ENCODE data around the gene BRICD5. TPM values are rescaled to one million over a fixed set of nuclear protein-coding genes. Genes with fewer than 3 reads are reported as not detected.

The BRICD5 gene
- total RNA-seq, 2 experiments from 2014 or later = 6.6 to 6.9 TPM

DNA sequence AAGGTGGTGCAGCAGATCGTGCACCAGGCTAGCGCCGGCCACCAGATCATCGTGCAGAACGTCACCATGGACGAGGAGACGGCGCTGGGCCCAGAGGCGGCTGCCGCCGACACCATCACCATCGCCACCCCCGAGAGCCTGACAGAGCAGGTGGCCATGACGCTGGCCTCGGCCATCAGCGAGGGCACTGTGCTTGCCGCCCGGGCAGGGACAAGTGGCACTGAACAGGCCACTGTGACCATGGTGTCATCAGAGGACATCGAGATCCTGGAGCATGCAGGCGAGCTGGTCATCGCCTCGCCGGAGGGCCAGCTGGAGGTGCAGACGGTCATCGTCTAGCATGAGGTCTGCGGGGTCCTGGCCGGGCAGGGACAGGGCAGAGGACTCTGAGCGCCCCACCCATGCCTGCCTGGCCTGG is 24.6 kb upstream of the BRICD5 start:
- Mint-ChIP-seq H3K4me1 (ENCODE audit: low read depth) (peaks cover 2% of the 10 kb centered on the region), H3K27me3 (no peaks in the 10 kb centered on the region), H3K9me3 (no peaks in the 10 kb centered on the region), H3K27ac (no peak overlapping the region), H3K4me3 (no peak overlapping the region), H3K36me3 (ENCODE audit: low read depth) (peaks cover 24% of the 10 kb centered on the region)
- POLR2A ChIA-PET = interaction anchor here (2.7 to 3.5 kb wide), 2 partner anchors 9 to 16 kb away, joined by 9 to 16 read pairs; partner anchors contain the start of gene ECI1
- CTCF ChIA-PET = no interaction called here
- intact Hi-C loops (cut with micrococcal nuclease) = no loop called here
- DNase-seq = no peak
- no peak for ATAC-seq
- TF ChIP-seq CTCF (IDR thresholded peaks at IDR 0.05) = no peak

- Mint-ChIP-seq H3K36me3 (ENCODE audit: low read depth) (peaks cover 26% of the 10 kb centered on the region), H3K9me3 (no peaks in the 10 kb centered on the region), H3K27ac (no peak overlapping the region), H3K27me3 (no peaks in the 10 kb centered on the region), H3K4me1 (ENCODE audit: low read depth) (peaks cover 2% of the 10 kb centered on the region), H3K4me3 (no peak overlapping the region)
- ChIA-PET CTCF (no interaction called here), POLR2A (interaction anchor here (2.7 to 3.5 kb wide), 2 partner anchors 8 to 17 kb away, joined by 9 to 16 read pairs; partner anchors contain the start of gene ECI1)
- intact Hi-C loops (cut with micrococcal nuclease) = no loop called here
- no peak for TF ChIP-seq CTCF (IDR thresholded peaks at IDR 0.05)
- ATAC-seq (no peak), DNase-seq (no peak)
Observed at GRCh38 chr16:2234813-2235170, 24.1 kb upstream of the BRICD5 start.

- TF ChIP-seq CTCF (IDR thresholded peaks at IDR 0.05) = no peak
- POLR2A ChIA-PET = interaction anchor here (1.3 to 2.7 kb wide), 2 partner anchors 8 to 10 kb away, joined by 4 to 9 read pairs; no protein-coding TSS in a partner anchor
- no peak for ATAC-seq
- H3K27ac Mint-ChIP-seq = no peak overlapping the region
- peaks cover 30% of the 10 kb centered on the region for H3K36me3 Mint-ChIP-seq (ENCODE audit: low read depth)
- no peaks in the 10 kb centered on the region for H3K9me3 Mint-ChIP-seq
- H3K4me1 Mint-ChIP-seq (ENCODE audit: low read depth) = peaks cover 2% of the 10 kb centered on the region
- DNase-seq = no peak
- H3K27me3 Mint-ChIP-seq = no peaks in the 10 kb centered on the region
- CTCF ChIA-PET = no interaction called here
- intact Hi-C loops (cut with micrococcal nuclease) = no loop called here
- no peak overlapping the region for H3K4me3 Mint-ChIP-seq
Observed at GRCh38 chr16:2233872-2234812, 23.5 kb upstream of the BRICD5 start.

GRCh38 chr16:2233046-2233775 is 22.5 kb upstream of the BRICD5 start:
- POLR2A ChIA-PET = interaction anchor here (0.8 to 3.4 kb wide), 4 partner anchors 9 to 21 kb away, joined by 3 to 19 read pairs (median 4); partner anchors contain the start of gene ECI1
- no peak overlapping the region for H3K27ac Mint-ChIP-seq
- CTCF ChIA-PET = no interaction called here
- no peaks in the 10 kb centered on the region for H3K27me3 Mint-ChIP-seq
- DNase-seq (no peak), ATAC-seq (no peak)
- intact Hi-C loops (cut with micrococcal nuclease) = no loop called here
- peaks cover 2% of the 10 kb centered on the region for H3K4me1 Mint-ChIP-seq (ENCODE audit: low read depth)
- TF ChIP-seq CTCF (IDR thresholded peaks at IDR 0.05) = no peak
- no peaks in the 10 kb centered on the region for H3K9me3 Mint-ChIP-seq
- H3K36me3 Mint-ChIP-seq (ENCODE audit: low read depth) = peaks cover 30% of the 10 kb centered on the region
- H3K4me3 Mint-ChIP-seq = no peak overlapping the region
